Natural killer cell (primary cell): ENCODE measurements around the gene SLC2A2. TPM values are rescaled to one million over a fixed set of nuclear protein-coding genes. Genes with fewer than 3 reads are reported as not detected.

ENCODE experiments used
- ATAC-seq, 3 donors: fragments of 150-1000 bp in 2 of 3; fragments of 200-7000 bp in 1 of 3; cut with Tn5 transposase; 1 replicate in 1 of 3; 2 replicates in 2 of 3; pipeline ENCODE4 v1.10.0; 2021; ENCODE audit warnings: mild to moderate bottlenecking in 2 of 3, moderate library complexity in 2 of 3
- DNase-seq, 2 donors: peaks; one replicate each; pipeline versions ENCODE4 v3.0.0 to v3.0.0-alpha.2; 2013 to 2021; ENCODE audit warnings: mixed read lengths in 1 of 2
- H3K27ac ChIP-seq: one replicate; pipeline ENCODE4 v1.5.1; 2013; ENCODE audit warnings: mild to moderate bottlenecking, low read length
- H3K27me3 ChIP-seq: one replicate; pipeline ENCODE4 v1.6.1; 2013; ENCODE audit warnings: low read length; ENCODE audit not compliant: control insufficient read depth, insufficient read depth
- H3K36me3 ChIP-seq: one replicate; pipeline ENCODE4 v1.6.1; 2013; ENCODE audit warnings: low read length; ENCODE audit not compliant: control insufficient read depth, insufficient read depth
- H3K4me1 ChIP-seq: one replicate; pipeline ENCODE4 v1.6.1; 2013; ENCODE audit warnings: low read length; ENCODE audit not compliant: control insufficient read depth, insufficient read depth
- H3K4me3 ChIP-seq: one replicate; pipeline ENCODE4 v1.5.1; 2013; ENCODE audit warnings: low read length
- H3K9me3 ChIP-seq: one replicate; pipeline ENCODE4 v1.6.1; 2013; ENCODE audit warnings: low read length; ENCODE audit not compliant: control insufficient read depth, insufficient read depth
- H3K27ac Mint-ChIP-seq, 2 donors: one replicate each; pipeline ENCODE4 v1.8.0; 2022; ENCODE audit warnings: mild to moderate bottlenecking in 2 of 2, mixed read lengths in 2 of 2, moderate library complexity in 1 of 2
- H3K27me3 Mint-ChIP-seq, 2 donors: one replicate each; pipeline ENCODE4 v1.8.0; 2022; ENCODE audit warnings: low read depth in 2 of 2, mixed read lengths in 2 of 2
- H3K36me3 Mint-ChIP-seq: one replicate; pipeline ENCODE4 v1.8.0; 2022; ENCODE audit warnings: mixed read lengths
- H3K4me1 Mint-ChIP-seq, 2 donors: one replicate each; pipeline ENCODE4 v1.8.0; 2022; ENCODE audit warnings: mixed read lengths in 2 of 2
- H3K4me3 Mint-ChIP-seq: one replicate; pipeline ENCODE4 v1.8.0; 2022; ENCODE audit warnings: mild to moderate bottlenecking, moderate library complexity, mixed read lengths
- H3K9me3 Mint-ChIP-seq, 2 donors: one replicate each; pipeline ENCODE4 v1.8.0; 2022; ENCODE audit warnings: mixed read lengths in 2 of 2
- WGBS: methylation state at CpG from one replicate; pipeline ENCODE4 v1.1.7; 2013; ENCODE audit warnings: missing lambda C conversion rate; ENCODE audit not compliant: insufficient coverage; 5-methylcytosine and 5-hydroxymethylcytosine counted together
- intact Hi-C: fragments of 100-400 bp; cut with micrococcal nuclease; formaldehyde crosslinking; loops from one replicate; pipeline ENCODE4 v1.14.2; 2022
- total RNA-seq, 4 donors: library from RNA; stranded (reverse); fragments of 120-200 nt in 1 of 4; gene quantifications; one replicate each; pipeline versions ENCODE4 v1.2.3 to v1.2.4, GENCODE V29; 2013 to 2022
- TF ChIP-seq, protein P1 (sequence below): fragments of 200-600 bp; IDR thresholded peaks from one replicate; pipeline ENCODE4 v1.8.0; 2022; ENCODE audit warnings: antibody characterized with exemption

SLC2A2 gene
- total RNA-seq, 3 donors from 2014 or later (not counting 1 experiment from before 2014, with no cell fraction given): not detected

DNA sequence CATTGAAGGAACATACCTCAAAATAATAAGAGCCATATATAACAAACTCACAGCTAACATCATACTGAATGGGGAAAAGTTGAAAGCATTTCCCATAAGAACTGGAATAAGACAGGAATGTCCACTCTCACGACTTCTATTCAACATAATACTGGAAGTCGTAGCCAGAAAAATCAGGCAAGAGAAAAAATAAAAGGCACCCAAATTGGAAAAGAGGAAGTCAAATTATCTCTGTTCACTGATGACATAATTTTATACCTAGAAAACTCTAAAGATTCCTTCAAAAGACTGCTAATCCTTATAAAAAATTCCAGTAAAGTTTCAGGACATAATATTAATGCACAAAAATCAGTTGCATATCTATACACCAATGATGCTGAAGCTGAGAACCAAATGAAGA is 34.9 kb downstream of the SLC2A2 start:
- H3K4me1 Mint-ChIP-seq: no peaks in the 10 kb centered on the region
- no peak overlapping the region for H3K4me3 ChIP-seq
- TF ChIP-seq, protein P1, sequence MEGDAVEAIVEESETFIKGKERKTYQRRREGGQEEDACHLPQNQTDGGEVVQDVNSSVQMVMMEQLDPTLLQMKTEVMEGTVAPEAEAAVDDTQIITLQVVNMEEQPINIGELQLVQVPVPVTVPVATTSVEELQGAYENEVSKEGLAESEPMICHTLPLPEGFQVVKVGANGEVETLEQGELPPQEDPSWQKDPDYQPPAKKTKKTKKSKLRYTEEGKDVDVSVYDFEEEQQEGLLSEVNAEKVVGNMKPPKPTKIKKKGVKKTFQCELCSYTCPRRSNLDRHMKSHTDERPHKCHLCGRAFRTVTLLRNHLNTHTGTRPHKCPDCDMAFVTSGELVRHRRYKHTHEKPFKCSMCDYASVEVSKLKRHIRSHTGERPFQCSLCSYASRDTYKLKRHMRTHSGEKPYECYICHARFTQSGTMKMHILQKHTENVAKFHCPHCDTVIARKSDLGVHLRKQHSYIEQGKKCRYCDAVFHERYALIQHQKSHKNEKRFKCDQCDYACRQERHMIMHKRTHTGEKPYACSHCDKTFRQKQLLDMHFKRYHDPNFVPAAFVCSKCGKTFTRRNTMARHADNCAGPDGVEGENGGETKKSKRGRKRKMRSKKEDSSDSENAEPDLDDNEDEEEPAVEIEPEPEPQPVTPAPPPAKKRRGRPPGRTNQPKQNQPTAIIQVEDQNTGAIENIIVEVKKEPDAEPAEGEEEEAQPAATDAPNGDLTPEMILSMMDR: no peak
- ATAC-seq (no peak), DNase-seq (no peak)
- H3K36me3 ChIP-seq: no peaks in the 10 kb centered on the region
- no peaks in the 10 kb centered on the region for H3K27me3 ChIP-seq
- H3K36me3 Mint-ChIP-seq: peaks cover 7% of the 10 kb centered on the region
- intact Hi-C loops: no loop called here
- no peaks in the 10 kb centered on the region for H3K9me3 ChIP-seq
- H3K27ac ChIP-seq: no peak overlapping the region
- no peak overlapping the region for H3K27ac Mint-ChIP-seq
- no peak overlapping the region for H3K4me3 Mint-ChIP-seq
- no peaks in the 10 kb centered on the region for H3K4me1 ChIP-seq
- H3K9me3 Mint-ChIP-seq: peaks cover 0 to 2% of the 10 kb centered on the region in 2 donors
- H3K27me3 Mint-ChIP-seq: peaks cover 29 to 46% of the 10 kb centered on the region in 2 donors
- 55% methylated on average over 2 of the region's 2 CpGs for WGBS

DNA sequence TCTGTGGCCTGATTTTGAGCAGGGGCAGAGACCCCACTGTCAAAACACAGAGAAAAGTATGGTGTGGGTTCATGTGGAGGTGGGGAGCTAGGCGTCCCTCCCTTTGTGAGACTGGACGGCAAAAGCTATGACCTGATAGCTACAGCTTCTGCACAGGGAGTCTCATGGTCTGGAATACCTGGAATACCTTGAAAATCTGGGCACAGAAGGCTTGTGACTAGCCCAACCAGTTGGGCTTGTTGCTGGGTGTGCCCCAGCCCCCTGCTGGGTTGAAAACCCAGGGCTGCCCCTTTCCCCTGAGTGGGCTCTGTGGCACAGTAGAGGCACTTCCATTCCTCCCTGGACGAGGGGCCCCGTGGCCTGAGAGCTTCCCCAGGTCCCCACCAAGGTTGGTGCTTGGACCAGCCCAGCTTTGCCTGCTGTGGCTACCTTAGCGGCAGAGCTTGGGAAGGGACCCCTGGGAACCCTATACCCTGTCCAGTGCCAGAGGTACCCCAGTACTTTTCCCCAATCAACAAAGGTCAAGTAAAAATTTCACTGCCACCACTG is 37.3 kb downstream of the SLC2A2 start:
- Histone ChIP-seq H3K27ac (no peak overlapping the region), H3K4me3 (no peak overlapping the region), H3K4me1 (no peaks in the 10 kb centered on the region), H3K27me3 (no peaks in the 10 kb centered on the region), H3K36me3 (no peaks in the 10 kb centered on the region), H3K9me3 (no peaks in the 10 kb centered on the region)
- H3K4me1 Mint-ChIP-seq: no peaks in the 10 kb centered on the region
- H3K4me3 Mint-ChIP-seq: no peak overlapping the region
- peaks cover 35 to 65% of the 10 kb centered on the region in 2 donors for H3K27me3 Mint-ChIP-seq
- peaks cover 0 to 2% of the 10 kb centered on the region in 2 donors for H3K9me3 Mint-ChIP-seq
- no peak for ATAC-seq
- 84% methylated on average over 5 of the region's 5 CpGs for WGBS
- TF ChIP-seq, protein P1: no peak
- DNase-seq: no peak
- peaks cover 7% of the 10 kb centered on the region for H3K36me3 Mint-ChIP-seq
- intact Hi-C loops: no loop called here
- H3K27ac Mint-ChIP-seq: no peak overlapping the region

GRCh38 chr3:170988378-170988777 is 38.1 kb downstream of the SLC2A2 start:
- no peak overlapping the region for H3K4me3 Mint-ChIP-seq
- Histone ChIP-seq H3K27ac (no peak overlapping the region), H3K4me3 (no peak overlapping the region), H3K27me3 (no peaks in the 10 kb centered on the region), H3K9me3 (no peaks in the 10 kb centered on the region), H3K4me1 (no peaks in the 10 kb centered on the region), H3K36me3 (no peaks in the 10 kb centered on the region)
- TF ChIP-seq, protein P1: no peak
- intact Hi-C loops: no loop called here
- 65% methylated on average over 3 of the region's 3 CpGs for WGBS
- H3K36me3 Mint-ChIP-seq: peaks cover 7% of the 10 kb centered on the region
- no peak for ATAC-seq
- H3K27ac Mint-ChIP-seq: no peak overlapping the region
- peaks cover 35 to 65% of the 10 kb centered on the region in 2 donors for H3K27me3 Mint-ChIP-seq
- no peaks in the 10 kb centered on the region for H3K4me1 Mint-ChIP-seq
- peaks cover 0 to 2% of the 10 kb centered on the region in 2 donors for H3K9me3 Mint-ChIP-seq
- DNase-seq: no peak

DNA sequence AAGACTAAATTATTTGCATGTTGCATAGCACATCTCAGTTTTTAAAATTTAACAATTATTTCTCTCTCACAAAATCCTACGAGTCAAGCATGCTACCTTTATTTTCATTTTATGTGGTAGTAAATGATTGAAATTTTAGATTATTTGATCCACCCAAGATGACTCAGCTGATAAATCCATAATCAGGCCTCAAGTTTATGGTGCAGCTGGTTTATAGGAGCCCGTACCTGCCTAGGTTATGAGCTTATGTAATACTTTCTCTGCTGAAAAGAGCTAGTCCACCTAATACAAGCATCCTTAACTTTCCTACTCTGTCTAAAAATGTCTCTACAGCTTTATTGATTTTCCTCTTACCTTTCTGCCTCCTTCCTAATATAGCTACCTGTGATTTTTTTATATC is 41.2 kb downstream of the SLC2A2 start:
- WGBS: 100% methylated on average over 1 of the region's 2 CpGs
- no peak overlapping the region for H3K4me3 Mint-ChIP-seq
- peaks cover 19 to 36% of the 10 kb centered on the region in 2 donors for H3K27me3 Mint-ChIP-seq
- Histone ChIP-seq H3K9me3 (no peaks in the 10 kb centered on the region), H3K36me3 (no peaks in the 10 kb centered on the region), H3K4me1 (no peaks in the 10 kb centered on the region), H3K27ac (no peak overlapping the region), H3K27me3 (no peaks in the 10 kb centered on the region), H3K4me3 (no peak overlapping the region)
- ATAC-seq (no peak), DNase-seq (no peak)
- intact Hi-C loops: no loop called here
- H3K4me1 Mint-ChIP-seq: no peaks in the 10 kb centered on the region
- H3K36me3 Mint-ChIP-seq: no peaks in the 10 kb centered on the region
- H3K9me3 Mint-ChIP-seq: no peaks in the 10 kb centered on the region
- no peak overlapping the region for H3K27ac Mint-ChIP-seq
- TF ChIP-seq, protein P1: no peak
